Activated CD8-positive, alpha-beta T cell treated with anti-CD3 and anti-CD28 coated beads for 36 hours (primary cell): ENCODE results near the gene CACNA1E. TPM values are rescaled to one million over a fixed set of nuclear protein-coding genes. Genes with fewer than 3 reads are reported as not detected.
"Not testable (repeated sequence)": the region's sequence is repeated elsewhere in the genome, so short reads cannot be mapped to it uniquely, and the experiment has no call there.

Experiments
- ATAC-seq: fragments of 200-7000 bp; cut with Tn5 transposase; one replicate; pipeline ENCODE4 v1.10.0; 2021; ENCODE audit warnings: mild to moderate bottlenecking, moderate library complexity
- CTCF ChIA-PET: fragments of 350-600 bp; sonication (Branson Sonifier 250); formaldehyde crosslinking; loops from one replicate; lab custom pipeline; 2021; ENCODE audit warnings: antibody characterized with exemption; lab: Charles Lee
- POLR2A ChIA-PET: fragments of 350-600 bp; sonication (Branson Sonifier 250); formaldehyde crosslinking; loops from one replicate; lab custom pipeline; 2021; ENCODE audit warnings: antibody characterized with exemption; lab: Charles Lee
- DNase-seq: peaks from one replicate; pipeline ENCODE4 v3.0.0-alpha.2; 2020
- H3K27ac Mint-ChIP-seq: one replicate; pipeline ENCODE4 v1.8.0; 2021; ENCODE audit warnings: mild to moderate bottlenecking, mixed read lengths
- H3K27me3 Mint-ChIP-seq: one replicate; pipeline ENCODE4 v1.8.0; 2021; ENCODE audit warnings: mixed read lengths
- H3K36me3 Mint-ChIP-seq: one replicate; pipeline ENCODE4 v1.8.0; 2021; ENCODE audit warnings: low read depth, mixed read lengths
- H3K4me1 Mint-ChIP-seq: one replicate; pipeline ENCODE4 v1.8.0; 2021; ENCODE audit warnings: low read depth, mixed read lengths
- H3K4me3 Mint-ChIP-seq: one replicate; pipeline ENCODE4 v1.8.0; 2021; ENCODE audit warnings: mild to moderate bottlenecking, moderate library complexity, mixed read lengths
- H3K9me3 Mint-ChIP-seq: one replicate; pipeline ENCODE4 v1.8.0; 2021; ENCODE audit warnings: mixed read lengths
- intact Hi-C: fragments of 100-400 bp; cut with micrococcal nuclease; formaldehyde crosslinking; loops from one replicate; pipeline ENCODE4 v1.10.0; 2022
- total RNA-seq, 2 experiments: library from RNA; stranded (reverse); gene quantifications; one replicate each; pipeline ENCODE4 v1.2.3, GENCODE V29; 2021
- TF ChIP-seq, protein P1 (sequence below): fragments of 200-600 bp; IDR thresholded peaks from one replicate; pipeline ENCODE4 v1.8.0; 2022; ENCODE audit warnings: antibody characterized with exemption, mild to moderate bottlenecking

The CACNA1E gene
- total RNA-seq, 2 experiments from 2014 or later = not detected

DNA sequence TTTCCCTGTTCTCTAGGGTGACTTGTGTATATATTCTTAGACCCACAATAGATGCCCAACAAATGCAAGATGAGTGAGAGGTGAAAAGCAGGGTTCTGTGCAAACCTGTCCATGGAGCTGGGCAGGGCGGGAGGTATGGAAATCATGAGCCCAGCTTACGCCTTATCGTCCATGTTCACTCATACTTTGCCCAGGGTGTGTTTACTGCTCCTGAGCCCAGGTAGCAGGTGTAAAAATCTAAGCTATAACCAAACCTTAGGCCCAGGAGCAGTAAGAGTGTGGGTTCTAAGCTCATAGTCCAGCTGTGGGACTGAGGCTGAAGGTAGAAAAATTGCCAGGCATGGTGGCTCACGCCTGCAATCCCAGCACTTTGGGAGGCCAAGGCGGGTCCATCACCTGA lies 48.1 kb downstream of the CACNA1E start:
- DNase-seq (no peak), ATAC-seq (no peak)
- Mint-ChIP-seq H3K27ac (no peak overlapping the region), H3K4me3 (no peak overlapping the region), H3K27me3 (peaks cover 3% of the 10 kb centered on the region), H3K36me3 (no peaks in the 10 kb centered on the region), H3K9me3 (peaks cover 9% of the 10 kb centered on the region), H3K4me1 (no peaks in the 10 kb centered on the region)
- CTCF ChIA-PET = no interaction called here
- POLR2A ChIA-PET = no interaction called here
- intact Hi-C loops = no loop called here
- TF ChIP-seq, protein P1, sequence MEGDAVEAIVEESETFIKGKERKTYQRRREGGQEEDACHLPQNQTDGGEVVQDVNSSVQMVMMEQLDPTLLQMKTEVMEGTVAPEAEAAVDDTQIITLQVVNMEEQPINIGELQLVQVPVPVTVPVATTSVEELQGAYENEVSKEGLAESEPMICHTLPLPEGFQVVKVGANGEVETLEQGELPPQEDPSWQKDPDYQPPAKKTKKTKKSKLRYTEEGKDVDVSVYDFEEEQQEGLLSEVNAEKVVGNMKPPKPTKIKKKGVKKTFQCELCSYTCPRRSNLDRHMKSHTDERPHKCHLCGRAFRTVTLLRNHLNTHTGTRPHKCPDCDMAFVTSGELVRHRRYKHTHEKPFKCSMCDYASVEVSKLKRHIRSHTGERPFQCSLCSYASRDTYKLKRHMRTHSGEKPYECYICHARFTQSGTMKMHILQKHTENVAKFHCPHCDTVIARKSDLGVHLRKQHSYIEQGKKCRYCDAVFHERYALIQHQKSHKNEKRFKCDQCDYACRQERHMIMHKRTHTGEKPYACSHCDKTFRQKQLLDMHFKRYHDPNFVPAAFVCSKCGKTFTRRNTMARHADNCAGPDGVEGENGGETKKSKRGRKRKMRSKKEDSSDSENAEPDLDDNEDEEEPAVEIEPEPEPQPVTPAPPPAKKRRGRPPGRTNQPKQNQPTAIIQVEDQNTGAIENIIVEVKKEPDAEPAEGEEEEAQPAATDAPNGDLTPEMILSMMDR = no peak

DNA sequence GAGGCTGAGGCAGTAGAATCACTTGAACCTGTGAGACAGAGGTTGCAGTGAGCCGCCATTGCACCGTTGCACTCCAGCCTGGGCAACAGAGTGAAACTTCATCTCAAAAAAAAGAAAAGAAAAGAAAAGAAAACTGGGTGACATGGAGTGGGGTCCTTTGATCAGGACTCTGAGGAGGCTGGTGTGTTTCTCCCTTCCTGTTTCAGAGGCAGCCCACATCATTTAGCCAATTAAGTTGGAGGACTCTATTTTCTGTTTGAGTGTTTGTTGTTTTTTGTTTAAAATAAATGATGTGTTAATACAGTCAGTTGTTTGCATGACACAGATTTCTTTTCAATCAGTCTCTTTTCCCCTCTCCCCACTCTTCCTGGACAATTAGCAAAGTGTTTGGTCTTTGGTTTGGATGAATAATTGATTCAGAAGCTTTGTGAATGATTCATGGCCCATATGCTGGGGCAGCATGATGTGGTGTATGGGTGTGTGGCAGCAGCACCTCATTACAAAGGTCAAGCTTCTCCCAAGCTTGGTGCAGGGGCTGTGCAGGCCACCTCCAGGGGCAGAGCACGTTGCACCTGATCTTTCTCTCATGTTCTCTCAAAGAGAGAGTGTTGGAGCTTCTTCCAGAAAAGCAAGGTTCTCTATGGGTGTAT lies 48.8 kb downstream of the CACNA1E start:
- H3K9me3 Mint-ChIP-seq = peaks cover 9% of the 10 kb centered on the region
- no peaks in the 10 kb centered on the region for H3K36me3 Mint-ChIP-seq
- POLR2A ChIA-PET = no interaction called here
- H3K27me3 Mint-ChIP-seq = peaks cover 4% of the 10 kb centered on the region
- no peaks in the 10 kb centered on the region for H3K4me1 Mint-ChIP-seq
- DNase-seq = no peak
- TF ChIP-seq, protein P1 = no peak
- intact Hi-C loops = no loop called here
- no peak overlapping the region for H3K4me3 Mint-ChIP-seq
- CTCF ChIA-PET = no interaction called here
- H3K27ac Mint-ChIP-seq = no peak overlapping the region
- no peak for ATAC-seq

DNA sequence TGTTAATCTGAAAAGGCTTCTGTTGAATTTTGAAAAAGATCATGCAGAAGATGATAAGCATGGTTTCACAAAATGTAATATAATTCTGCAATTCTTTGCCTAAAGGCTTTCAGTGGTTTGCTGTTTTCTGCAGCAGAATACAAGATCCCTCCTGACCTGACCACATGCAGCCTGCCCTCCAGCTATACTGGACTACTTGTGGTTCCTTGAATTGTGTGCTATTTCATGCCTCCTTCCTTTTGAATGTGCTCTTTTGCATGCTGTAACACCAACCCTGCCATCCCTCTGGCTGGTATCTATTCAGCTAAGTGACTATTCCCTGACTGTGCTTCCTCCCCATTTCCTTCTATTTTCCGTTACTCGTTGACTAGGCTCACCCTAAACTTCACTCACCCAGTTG lies 55.5 kb downstream of the CACNA1E start:
- no peaks in the 10 kb centered on the region for H3K9me3 Mint-ChIP-seq
- no peak overlapping the region for H3K27ac Mint-ChIP-seq
- H3K36me3 Mint-ChIP-seq = no peaks in the 10 kb centered on the region
- ChIA-PET POLR2A (no interaction called here), CTCF (no interaction called here)
- TF ChIP-seq, protein P1 = no peak
- ATAC-seq (no peak), DNase-seq (no peak)
- intact Hi-C loops = no loop called here
- H3K4me1 Mint-ChIP-seq = no peaks in the 10 kb centered on the region
- no peak overlapping the region for H3K4me3 Mint-ChIP-seq
- H3K27me3 Mint-ChIP-seq = peaks cover 22% of the 10 kb centered on the region

DNA sequence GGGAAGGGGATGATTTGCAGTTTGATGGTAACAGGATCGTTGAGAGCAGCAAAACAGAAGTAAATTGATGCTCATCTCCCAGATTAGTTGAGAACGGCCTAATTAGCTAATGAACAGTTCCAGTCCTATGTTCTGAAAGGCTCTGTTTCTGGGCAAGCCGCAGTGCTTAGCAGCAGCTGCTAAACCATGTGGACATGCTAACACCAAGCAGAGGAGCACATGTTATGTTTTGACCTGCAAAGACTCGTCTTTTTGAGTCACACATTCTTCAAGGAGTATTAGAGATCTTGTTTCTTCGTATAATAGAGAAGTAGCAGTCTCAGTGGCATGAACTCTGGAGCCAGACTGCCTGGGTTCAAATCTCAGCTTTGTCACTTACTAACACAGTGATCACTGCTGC lies 58.1 kb downstream of the CACNA1E start:
- POLR2A ChIA-PET = interaction anchor here (0.6 kb wide), 1 partner anchor 940 kb away, joined by 3 read pairs; no protein-coding TSS in a partner anchor
- H3K27ac Mint-ChIP-seq = no peak overlapping the region
- DNase-seq (no peak), ATAC-seq (no peak)
- TF ChIP-seq, protein P1 = no peak
- H3K4me1 Mint-ChIP-seq = no peaks in the 10 kb centered on the region
- no peaks in the 10 kb centered on the region for H3K36me3 Mint-ChIP-seq
- peaks cover 20% of the 10 kb centered on the region for H3K27me3 Mint-ChIP-seq
- intact Hi-C loops = no loop called here
- no peak overlapping the region for H3K4me3 Mint-ChIP-seq
- CTCF ChIA-PET = no interaction called here
- no peaks in the 10 kb centered on the region for H3K9me3 Mint-ChIP-seq

DNA sequence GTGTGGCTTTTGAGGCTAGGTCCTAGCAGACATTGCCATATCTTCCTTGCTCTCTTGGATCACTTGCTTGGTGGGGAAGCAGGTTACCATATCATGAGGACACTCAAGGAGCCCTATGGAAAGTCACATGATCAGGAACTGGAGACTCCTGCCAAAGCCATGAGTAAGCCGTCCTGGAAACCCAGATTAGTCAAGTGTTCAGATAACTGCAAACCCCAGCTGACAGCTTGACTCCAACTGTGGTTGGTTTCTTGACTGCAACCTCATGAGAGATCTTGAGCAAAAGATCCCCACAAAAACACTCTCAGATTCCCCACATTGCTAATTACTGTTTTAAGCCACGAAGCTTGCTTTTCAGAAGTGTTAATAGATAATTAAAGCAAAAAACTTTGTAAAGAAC lies 58.6 kb downstream of the CACNA1E start:
- POLR2A ChIA-PET = interaction anchor here (0.6 kb wide), 1 partner anchor 940 kb away, joined by 3 read pairs; no protein-coding TSS in a partner anchor
- Mint-ChIP-seq H3K36me3 (no peaks in the 10 kb centered on the region), H3K4me1 (no peaks in the 10 kb centered on the region), H3K27me3 (peaks cover 22% of the 10 kb centered on the region), H3K9me3 (no peaks in the 10 kb centered on the region), H3K27ac (no peak overlapping the region), H3K4me3 (no peak overlapping the region)
- intact Hi-C loops = no loop called here
- no peak for DNase-seq
- CTCF ChIA-PET = no interaction called here
- TF ChIP-seq, protein P1 = no peak
- no peak for ATAC-seq

DNA sequence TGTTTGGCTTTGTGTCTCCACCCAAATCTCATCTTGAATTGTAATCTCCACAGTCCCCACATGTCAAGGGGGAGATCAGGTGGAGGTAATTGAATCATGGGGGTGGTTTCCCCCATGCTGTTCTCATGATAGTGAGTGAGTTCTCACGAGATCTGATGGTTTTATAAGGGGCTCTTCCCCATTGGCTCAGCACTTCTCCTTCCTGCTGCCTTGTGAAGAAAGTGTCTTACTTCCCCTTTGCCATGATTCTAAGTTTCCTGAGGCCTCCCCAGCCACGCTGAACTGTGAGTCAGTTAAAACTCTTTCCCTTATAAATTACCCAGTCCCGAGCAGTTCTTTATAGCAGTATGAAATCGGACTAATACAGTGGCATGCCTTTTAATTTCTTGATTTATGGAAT lies 59.1 kb downstream of the CACNA1E start:
- ATAC-seq, H3K27ac Mint-ChIP-seq, POLR2A ChIA-PET, intact Hi-C loops, H3K9me3 Mint-ChIP-seq, CTCF ChIA-PET, H3K4me1 Mint-ChIP-seq, DNase-seq, H3K36me3 Mint-ChIP-seq, H3K4me3 Mint-ChIP-seq: not testable (repeated sequence)
- peaks cover 23% of the 10 kb centered on the region for H3K27me3 Mint-ChIP-seq
